Keratinocyte (primary cell): Measurements from ENCODE around the gene PYGM. TPM values are rescaled to one million over a fixed set of nuclear protein-coding genes. Genes with fewer than 3 reads are reported as not detected.

ENCODE experiments used
- DNase-seq: peaks from one replicate; pipeline ENCODE4 v3.0.0-alpha.2; 2011; ENCODE audit warnings: low read depth, missing footprints, low spot score
- FAIRE-seq: peaks from 2 replicates; lab custom pipeline; 2011; peaks lifted over from hg19 to GRCh38; lab: Jason Lieb, UNC
- H2AFZ ChIP-seq: 2 replicates; pipeline ENCODE4 v1.6.0; 2012; ENCODE audit warnings: low read length, control low read depth, inconsistent platforms; ENCODE audit not compliant: control insufficient read depth
- H3K27ac ChIP-seq: 2 replicates; pipeline ENCODE4 v1.5.1; 2011; ENCODE audit warnings: low read length; ENCODE audit not compliant: control insufficient read depth, insufficient read depth
- H3K27me3 ChIP-seq: 3 replicates; pipeline ENCODE4 v1.6.0; 2011; ENCODE audit warnings: low read length; ENCODE audit not compliant: control insufficient read depth, insufficient read depth; ENCODE audit errors: extremely low read depth
- H3K36me3 ChIP-seq, 2 experiments: 2 replicates in 1 of 2; 3 replicates in 1 of 2; pipeline ENCODE4 v1.5.1; 2011; ENCODE audit warnings: low read length in 2 of 2, mild to moderate bottlenecking in 1 of 2; ENCODE audit not compliant: control insufficient read depth in 2 of 2, insufficient read depth in 2 of 2; ENCODE audit errors: extremely low read depth in 1 of 2
- H3K4me1 ChIP-seq: 3 replicates; pipeline ENCODE4 v1.5.1; 2011; ENCODE audit warnings: low read length; ENCODE audit not compliant: control insufficient read depth, insufficient read depth; ENCODE audit errors: extremely low read depth
- H3K4me2 ChIP-seq: 3 replicates; pipeline ENCODE4 v1.6.0; 2011; ENCODE audit warnings: low read depth, low read length; ENCODE audit not compliant: control insufficient read depth, insufficient read depth; ENCODE audit errors: extremely low read depth
- H3K4me3 ChIP-seq, 3 experiments: fragments of 200-600 bp in 1 of 3; sonication (generic) in 1 of 3; 2 replicates in 2 of 3; 3 replicates in 1 of 3; pipeline ENCODE4 v1.5.1; 2011 to 2016; ENCODE audit warnings: low read length in 3 of 3, mild to moderate bottlenecking in 3 of 3, control low read depth in 2 of 3, inconsistent platforms in 1 of 3, low read depth in 1 of 3, mixed read lengths in 1 of 3, mixed run types in 1 of 3, moderate library complexity in 1 of 3; ENCODE audit not compliant: control insufficient read depth in 2 of 3, insufficient read depth in 2 of 3; ENCODE audit errors: extremely low read depth in 1 of 3
- H3K79me2 ChIP-seq: 2 replicates; pipeline ENCODE4 v1.6.0; 2012; ENCODE audit warnings: low read length; ENCODE audit not compliant: control insufficient read depth, insufficient read depth
- H3K9ac ChIP-seq: 3 replicates; pipeline ENCODE4 v1.6.0; 2011; ENCODE audit warnings: low read length; ENCODE audit not compliant: control insufficient read depth, insufficient read depth; ENCODE audit errors: extremely low read depth
- H3K9me1 ChIP-seq: 3 replicates; pipeline ENCODE4 v1.6.0; 2011; ENCODE audit warnings: low read length; ENCODE audit not compliant: control insufficient read depth, insufficient read depth; ENCODE audit errors: extremely low read depth
- H3K9me3 ChIP-seq: 2 replicates; pipeline ENCODE4 v1.5.1; 2012; ENCODE audit warnings: low read depth, low read length; ENCODE audit not compliant: control insufficient read depth
- H4K20me1 ChIP-seq: 3 replicates; pipeline ENCODE4 v1.6.0; 2011; ENCODE audit warnings: low read length; ENCODE audit not compliant: control insufficient read depth, insufficient read depth; ENCODE audit errors: extremely low read depth
- CTCF ChIP-seq, 3 experiments: IDR thresholded peaks in 1 of 3; conservative IDR thresholded peaks in 1 of 3; optimal IDR thresholded peaks in 1 of 3; 2 replicates in 2 of 3; 3 replicates in 1 of 3; pipeline versions ENCODE3 to v1.5.1; 2011; ENCODE audit warnings: low read length in 3 of 3, mild to moderate bottlenecking in 3 of 3, moderate library complexity in 2 of 3, control low read depth in 1 of 3, inconsistent platforms in 1 of 3; ENCODE audit not compliant: insufficient read depth in 2 of 3; ENCODE audit errors: extremely low read depth in 1 of 3
- EZH2 ChIP-seq: IDR thresholded peaks from one replicate; pipeline ENCODE4 v1.6.1; 2012; ENCODE audit warnings: inconsistent platforms, mild to moderate bottlenecking, low read length, moderate library complexity
- dilution Hi-C: fragments of 300-500 bp; cut with MboI; formaldehyde crosslinking; loops from one replicate; pipeline ENCODE4 v1.7.0; 2020; ENCODE audit warnings: low sequenced_read_pairs; ENCODE audit not compliant: extremely low pct_ligation_motif_present
- polyA plus RNA-seq, 5 experiments: library from polyadenylated mRNA; depleted of rRNA in 3 of 5; stranded (reverse) in 3 of 5; stranded (forward) in 1 of 5; unstranded in 1 of 5; fragments of >200 nt; gene quantifications; 1 replicate in 1 of 5; 2 replicates in 3 of 5; 3 replicates in 1 of 5; pipeline versions ENCODE4 v1.2.1 to v1.2.3, GENCODE V29; 2011 to 2012; ENCODE audit warnings: missing spikeins in 2 of 5, low read depth in 1 of 5, low replicate concordance in 1 of 5

The PYGM gene
- polyA plus RNA-seq, 1 donor (not counting 4 experiments of a cell fraction or from before 2014, with no cell fraction given): 0.05 TPM

GRCh38 chr11:64793271-64794160, 33.7 kb upstream of the PYGM start:
- no peak overlapping the region for H3K4me3 ChIP-seq
- no peaks in the 10 kb centered on the region for H4K20me1 ChIP-seq
- H3K27me3 ChIP-seq: no peaks in the 10 kb centered on the region
- no peak for FAIRE-seq
- no peak overlapping the region for H3K9ac ChIP-seq
- H3K79me2 ChIP-seq: no peaks in the 10 kb centered on the region
- H3K4me1 ChIP-seq: no peaks in the 10 kb centered on the region
- TF ChIP-seq CTCF (optimal IDR thresholded peaks at IDR 0.05 in 1 of 3, IDR thresholded peaks at IDR 0.05 in 1 of 3, conservative IDR thresholded peaks at IDR 0.05 in 1 of 3; ENCODE audit: extremely low read depth in 1 of 3, insufficient read depth in 2 of 3, low read length in 3 of 3) (no peak), EZH2 (no peak)
- no peak for DNase-seq
- H3K9me1 ChIP-seq: peaks cover 2% of the 10 kb centered on the region
- peaks cover 0 to 6% of the 10 kb centered on the region in 2 experiments for H3K36me3 ChIP-seq
- dilution Hi-C loops: no loop called here
- no peak overlapping the region for H3K27ac ChIP-seq
- no peak overlapping the region for H2AFZ ChIP-seq
- H3K4me2 ChIP-seq: no peak overlapping the region
- no peaks in the 10 kb centered on the region for H3K9me3 ChIP-seq

GRCh38 chr11:64792482-64792881, 32.7 kb upstream of the PYGM start:
- Histone ChIP-seq H3K27me3 (no peaks in the 10 kb centered on the region), H3K4me1 (no peaks in the 10 kb centered on the region), H2AFZ (no peak overlapping the region), H3K9me3 (no peaks in the 10 kb centered on the region), H3K79me2 (no peaks in the 10 kb centered on the region), H3K36me3 (peaks cover 0 to 8% of the 10 kb centered on the region in 2 experiments), H4K20me1 (no peaks in the 10 kb centered on the region), H3K4me3 (no peak overlapping the region), H3K9ac (no peak overlapping the region), H3K4me2 (no peak overlapping the region), H3K9me1 (peaks cover 2% of the 10 kb centered on the region), H3K27ac (no peak overlapping the region)
- dilution Hi-C loops: no loop called here
- no peak for DNase-seq
- TF ChIP-seq EZH2 (no peak), CTCF (optimal IDR thresholded peaks at IDR 0.05 in 1 of 3, IDR thresholded peaks at IDR 0.05 in 1 of 3, conservative IDR thresholded peaks at IDR 0.05 in 1 of 3; ENCODE audit: extremely low read depth in 1 of 3, insufficient read depth in 2 of 3, low read length in 3 of 3) (no peak)
- no peak for FAIRE-seq
